PFSK-1 (cell line): ENCODE data around the gene CAMSAP2.

ENCODE experiments used
- POLR2AphosphoS5 ChIP-seq: IDR thresholded peaks from 2 replicates; pipeline ENCODE4 v1.6.1; 2012; ENCODE audit warnings: low read depth, mild to moderate bottlenecking, control low read depth, low read length, moderate library complexity
- REST ChIP-seq, 2 experiments: IDR thresholded peaks; 2 replicates each; pipeline versions ENCODE4 v1.6.1 to v1.8.0; 2011 to 2012; ENCODE audit warnings: low read depth in 2 of 2, low read length in 2 of 2, control low read depth in 1 of 2, inconsistent platforms in 1 of 2, mild to moderate bottlenecking in 1 of 2, moderate library complexity in 1 of 2; ENCODE audit not compliant: insufficient read depth in 1 of 2
- TAF1 ChIP-seq: IDR thresholded peaks from 2 replicates; pipeline ENCODE4 v1.6.1; 2012; ENCODE audit warnings: low read length, control low read depth, borderline replicate concordance; ENCODE audit not compliant: insufficient read depth

GRCh38 chr1:200850554-200850953 lies 111.9 kb downstream of the CAMSAP2 start:
- TF ChIP-seq TAF1 (no peak), REST (IDR thresholded peaks at IDR 0.05; ENCODE audit: insufficient read depth in 1 of 2, low read depth in 2 of 2, low read length in 2 of 2) (no peak), POLR2AphosphoS5 (no peak)
